ENCODE results near the gene SLC38A5.

DNA sequence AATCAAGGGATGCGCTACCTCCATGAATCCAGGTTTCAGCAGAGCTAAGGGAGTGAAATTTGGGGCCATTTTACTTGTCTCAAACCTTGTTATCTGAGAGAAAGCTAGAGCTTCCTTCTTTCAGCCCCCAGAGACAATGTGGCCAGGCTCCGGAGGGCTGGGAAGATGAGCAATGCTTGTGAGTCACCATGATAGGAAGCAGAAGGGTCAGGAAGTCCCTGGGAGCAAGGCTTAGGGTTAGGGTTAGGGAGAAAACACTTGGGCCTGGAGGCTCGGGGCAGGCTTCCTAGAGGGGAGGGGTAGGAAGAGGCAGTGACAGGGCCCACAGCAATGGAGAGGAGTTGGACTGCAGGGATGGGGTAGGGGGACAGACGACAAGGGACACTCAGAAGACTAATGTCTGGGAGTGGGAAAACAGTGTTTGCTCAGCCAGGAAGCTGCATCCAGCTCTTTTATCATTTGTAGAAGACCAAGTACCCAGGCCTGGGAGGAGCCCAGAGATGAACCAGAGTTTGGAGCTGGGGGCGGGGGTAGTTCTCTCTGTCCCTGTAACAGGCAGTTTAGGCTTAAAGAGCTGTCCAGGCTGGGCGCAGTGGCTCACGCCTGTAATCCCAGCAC lies 22.3 kb upstream of the SLC38A5 start:
- TF ChIP-seq, protein P1, sequence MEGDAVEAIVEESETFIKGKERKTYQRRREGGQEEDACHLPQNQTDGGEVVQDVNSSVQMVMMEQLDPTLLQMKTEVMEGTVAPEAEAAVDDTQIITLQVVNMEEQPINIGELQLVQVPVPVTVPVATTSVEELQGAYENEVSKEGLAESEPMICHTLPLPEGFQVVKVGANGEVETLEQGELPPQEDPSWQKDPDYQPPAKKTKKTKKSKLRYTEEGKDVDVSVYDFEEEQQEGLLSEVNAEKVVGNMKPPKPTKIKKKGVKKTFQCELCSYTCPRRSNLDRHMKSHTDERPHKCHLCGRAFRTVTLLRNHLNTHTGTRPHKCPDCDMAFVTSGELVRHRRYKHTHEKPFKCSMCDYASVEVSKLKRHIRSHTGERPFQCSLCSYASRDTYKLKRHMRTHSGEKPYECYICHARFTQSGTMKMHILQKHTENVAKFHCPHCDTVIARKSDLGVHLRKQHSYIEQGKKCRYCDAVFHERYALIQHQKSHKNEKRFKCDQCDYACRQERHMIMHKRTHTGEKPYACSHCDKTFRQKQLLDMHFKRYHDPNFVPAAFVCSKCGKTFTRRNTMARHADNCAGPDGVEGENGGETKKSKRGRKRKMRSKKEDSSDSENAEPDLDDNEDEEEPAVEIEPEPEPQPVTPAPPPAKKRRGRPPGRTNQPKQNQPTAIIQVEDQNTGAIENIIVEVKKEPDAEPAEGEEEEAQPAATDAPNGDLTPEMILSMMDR (IDR thresholded peaks at IDR 0.05) = no peak
- TF ChIP-seq POLR2AphosphoS5 (IDR thresholded peaks at IDR 0.05) (no peak), POLR2A (IDR thresholded peaks at IDR 0.05) (no peak), EP300 (IDR thresholded peaks at IDR 0.05; ENCODE audit: low read depth) (no peak)
